ENCODE results near the gene CAVIN2. TPM values are rescaled to one million over a fixed set of nuclear protein-coding genes. Genes with fewer than 3 reads are reported as not detected.
A peak's percentile ranks its signal among the peaks of the same experiment; 100 is the strongest.

Gene CAVIN2, protein sequence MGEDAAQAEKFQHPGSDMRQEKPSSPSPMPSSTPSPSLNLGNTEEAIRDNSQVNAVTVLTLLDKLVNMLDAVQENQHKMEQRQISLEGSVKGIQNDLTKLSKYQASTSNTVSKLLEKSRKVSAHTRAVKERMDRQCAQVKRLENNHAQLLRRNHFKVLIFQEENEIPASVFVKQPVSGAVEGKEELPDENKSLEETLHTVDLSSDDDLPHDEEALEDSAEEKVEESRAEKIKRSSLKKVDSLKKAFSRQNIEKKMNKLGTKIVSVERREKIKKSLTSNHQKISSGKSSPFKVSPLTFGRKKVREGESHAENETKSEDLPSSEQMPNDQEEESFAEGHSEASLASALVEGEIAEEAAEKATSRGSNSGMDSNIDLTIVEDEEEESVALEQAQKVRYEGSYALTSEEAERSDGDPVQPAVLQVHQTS
- 0.80 and 3.2 TPM in 2 replicates for total RNA-seq (2014; rRNA removed; shearing (Covaris generic))

DNA sequence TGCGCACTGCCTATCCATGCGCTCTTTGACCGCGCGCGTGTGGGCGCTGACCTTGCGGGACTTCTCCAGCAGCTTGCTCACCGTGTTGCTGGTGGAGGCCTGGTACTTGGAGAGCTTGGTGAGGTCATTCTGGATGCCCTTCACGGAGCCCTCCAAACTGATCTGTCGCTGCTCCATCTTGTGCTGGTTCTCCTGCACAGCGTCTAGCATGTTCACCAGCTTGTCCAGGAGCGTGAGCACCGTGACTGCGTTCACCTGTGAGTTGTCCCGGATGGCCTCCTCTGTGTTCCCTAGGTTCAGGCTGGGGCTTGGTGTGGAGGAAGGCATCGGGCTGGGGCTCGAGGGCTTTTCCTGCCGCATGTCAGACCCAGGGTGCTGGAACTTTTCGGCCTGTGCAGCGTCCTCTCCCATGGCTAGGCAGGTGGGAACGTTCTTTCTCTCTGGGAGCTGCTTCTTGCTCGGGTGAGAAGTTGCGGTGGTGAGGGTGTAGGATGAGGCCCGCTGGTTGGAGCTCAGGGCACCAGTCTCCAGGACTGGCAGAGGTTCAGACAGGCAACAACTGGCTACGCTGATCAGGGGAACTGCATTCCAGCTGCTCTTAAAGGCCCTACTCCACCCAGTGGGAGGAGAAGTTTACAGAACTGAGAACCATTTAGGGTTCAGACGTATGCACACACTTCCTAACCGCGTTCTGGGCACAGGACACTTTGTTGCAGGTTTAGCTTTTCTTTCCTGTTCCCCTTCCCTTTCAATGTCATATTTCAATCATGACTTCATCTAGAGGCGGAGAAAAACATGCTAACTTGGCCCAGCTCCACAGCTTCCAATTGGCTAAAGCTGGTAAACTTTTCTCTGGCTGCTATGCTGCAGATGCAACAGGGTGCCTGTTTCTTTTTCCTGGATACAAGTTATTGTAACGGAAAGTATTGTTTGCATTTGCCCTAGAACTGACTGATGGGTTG lies at the start of gene CAVIN2:
Gene CAVIN2, minus strand, starts transcription at position 574 of the 962 bp plus-strand sequence. Its CDS starts 163 bp downstream, at position 411.
- DNase-seq (ENCODE audit: low spot score): no peak

DNA sequence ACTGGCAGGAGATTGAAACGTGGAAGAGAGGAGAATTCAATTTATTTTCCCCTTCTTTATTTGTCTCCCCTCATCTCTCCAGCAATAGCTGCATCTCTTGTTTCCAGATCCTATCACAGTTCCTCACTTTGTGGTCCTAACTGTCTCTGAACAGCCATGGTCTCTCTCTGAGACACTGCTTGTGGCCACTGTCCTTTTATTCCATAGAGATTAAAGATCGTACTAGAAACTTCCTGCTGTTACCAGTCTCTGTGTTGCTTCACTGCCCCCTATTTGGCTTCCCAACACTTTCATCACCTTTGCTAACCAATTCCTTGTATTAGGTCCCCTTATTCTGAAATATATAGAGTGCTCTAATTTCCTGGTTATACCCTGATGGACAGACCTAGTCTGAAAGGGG lies 48.9 kb upstream of the CAVIN2 start:
- in situ Hi-C loops (cut with HindIII; ENCODE audit: low sequenced_read_pairs): no loop called here
- no peak for DNase-seq (ENCODE audit: low spot score)

More for the DNA sequence above, at the start of gene CAVIN2:
- in situ Hi-C loops (cut with HindIII; ENCODE audit: low sequenced_read_pairs): no loop called here

DNA sequence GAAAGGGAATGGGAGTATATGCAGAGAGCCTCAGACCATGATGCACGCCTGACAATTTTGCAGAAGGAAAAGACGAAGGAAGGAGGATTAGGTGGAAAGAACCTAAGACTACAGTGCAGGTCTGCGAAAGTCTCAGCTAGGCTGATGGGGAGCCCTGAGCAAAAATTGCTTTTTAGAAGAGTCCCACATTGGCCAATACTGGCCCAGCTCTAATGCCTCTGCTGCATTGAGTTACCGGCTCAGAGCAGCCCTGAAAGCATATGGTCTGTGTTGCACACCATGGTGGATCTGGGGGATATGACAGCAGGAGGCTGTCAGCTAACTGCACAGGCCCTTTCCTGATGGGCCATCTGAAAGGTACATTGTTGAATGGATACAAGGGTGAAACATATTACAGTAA lies 48.3 kb upstream of the CAVIN2 start:
- in situ Hi-C loops (cut with HindIII; ENCODE audit: low sequenced_read_pairs): no loop called here
- peak; percentile 23 for DNase-seq (ENCODE audit: low spot score)

DNA sequence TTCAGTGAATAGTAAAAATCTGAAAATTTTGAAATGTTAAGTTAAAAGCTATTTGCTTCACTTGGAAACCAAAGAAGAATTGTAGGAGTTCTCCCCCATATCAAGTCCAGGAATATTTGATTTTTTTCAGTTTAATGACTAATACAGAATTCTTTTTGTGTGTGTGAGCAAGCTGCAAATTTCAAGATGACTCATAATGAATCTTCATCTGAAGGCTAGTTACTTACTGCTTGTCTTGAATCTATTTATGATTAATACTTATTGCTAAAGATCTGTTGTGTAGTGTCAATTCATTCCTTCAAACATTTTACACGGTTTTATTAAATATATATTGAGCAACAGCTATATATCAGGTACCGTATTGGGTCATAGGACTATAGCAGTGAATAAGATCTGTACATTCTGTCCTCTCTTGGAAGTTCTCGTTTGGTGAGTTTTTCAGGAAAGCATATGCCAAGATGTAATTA lies 47.8 kb upstream of the CAVIN2 start:
- no peak for DNase-seq (ENCODE audit: low spot score)
- in situ Hi-C loops (cut with HindIII; ENCODE audit: low sequenced_read_pairs): no loop called here

DNA sequence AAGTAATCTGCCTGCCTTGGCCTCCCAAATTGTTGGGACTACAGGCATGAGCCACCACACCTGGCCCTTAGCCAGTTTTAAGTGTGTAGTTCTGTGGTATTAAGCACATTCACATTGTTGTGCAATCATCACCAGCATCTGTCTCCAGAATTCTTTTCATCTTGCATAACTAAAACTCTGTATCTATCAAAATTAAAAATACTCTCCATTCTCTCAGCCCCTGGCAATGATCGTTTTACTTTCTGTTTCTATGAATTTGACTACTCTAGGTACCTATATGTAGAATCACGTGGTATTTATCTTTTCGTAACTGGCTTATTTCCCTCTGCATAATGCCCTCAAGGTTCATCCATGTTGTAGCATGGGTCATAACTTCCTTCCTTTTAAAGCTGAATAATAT lies 45.5 kb upstream of the CAVIN2 start:
- in situ Hi-C loops (cut with HindIII; ENCODE audit: low sequenced_read_pairs): no loop called here
- DNase-seq (ENCODE audit: low spot score): no peak

DNA sequence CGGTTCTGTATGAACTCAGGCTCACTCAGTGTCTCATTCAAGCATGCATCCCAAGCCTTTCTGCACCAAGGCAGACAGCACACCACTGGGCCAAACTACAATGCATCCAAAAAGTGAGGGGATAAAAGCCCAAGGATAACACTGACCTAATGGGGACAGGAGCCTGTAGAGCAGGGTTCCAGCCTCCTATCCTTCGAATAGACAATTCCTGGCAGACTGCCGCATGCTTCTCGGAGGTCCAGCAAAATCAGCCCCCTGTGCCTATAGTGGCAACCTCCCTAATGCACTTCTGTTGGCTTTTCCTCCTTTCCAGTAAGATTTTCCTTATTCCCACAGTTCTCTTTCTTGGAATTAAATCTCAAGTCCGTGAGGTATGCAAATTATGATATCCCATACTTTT lies 44.8 kb upstream of the CAVIN2 start:
- DNase-seq (ENCODE audit: low spot score): no peak
- in situ Hi-C loops (cut with HindIII; ENCODE audit: low sequenced_read_pairs): no loop called here

DNA sequence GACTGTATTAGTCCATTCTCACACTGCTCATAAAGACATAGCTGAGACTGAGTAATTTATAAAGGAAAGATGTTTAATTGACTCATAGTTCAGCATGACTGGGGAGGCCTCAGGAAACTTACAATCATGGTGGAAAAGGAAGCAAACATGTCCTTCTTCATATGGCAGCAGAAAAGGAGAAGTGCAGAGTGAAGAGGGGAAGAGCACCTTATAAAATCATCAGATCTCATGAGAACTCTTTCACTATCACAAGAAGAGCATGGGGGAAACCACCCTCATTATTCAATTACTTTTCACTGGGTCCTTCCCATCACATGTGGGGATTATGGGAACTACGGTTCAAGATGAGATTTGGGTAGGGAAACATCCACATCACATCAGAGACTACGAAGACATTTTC lies 43.0 kb upstream of the CAVIN2 start:
- no peak for DNase-seq (ENCODE audit: low spot score)
- in situ Hi-C loops (cut with HindIII; ENCODE audit: low sequenced_read_pairs): no loop called here

DNA sequence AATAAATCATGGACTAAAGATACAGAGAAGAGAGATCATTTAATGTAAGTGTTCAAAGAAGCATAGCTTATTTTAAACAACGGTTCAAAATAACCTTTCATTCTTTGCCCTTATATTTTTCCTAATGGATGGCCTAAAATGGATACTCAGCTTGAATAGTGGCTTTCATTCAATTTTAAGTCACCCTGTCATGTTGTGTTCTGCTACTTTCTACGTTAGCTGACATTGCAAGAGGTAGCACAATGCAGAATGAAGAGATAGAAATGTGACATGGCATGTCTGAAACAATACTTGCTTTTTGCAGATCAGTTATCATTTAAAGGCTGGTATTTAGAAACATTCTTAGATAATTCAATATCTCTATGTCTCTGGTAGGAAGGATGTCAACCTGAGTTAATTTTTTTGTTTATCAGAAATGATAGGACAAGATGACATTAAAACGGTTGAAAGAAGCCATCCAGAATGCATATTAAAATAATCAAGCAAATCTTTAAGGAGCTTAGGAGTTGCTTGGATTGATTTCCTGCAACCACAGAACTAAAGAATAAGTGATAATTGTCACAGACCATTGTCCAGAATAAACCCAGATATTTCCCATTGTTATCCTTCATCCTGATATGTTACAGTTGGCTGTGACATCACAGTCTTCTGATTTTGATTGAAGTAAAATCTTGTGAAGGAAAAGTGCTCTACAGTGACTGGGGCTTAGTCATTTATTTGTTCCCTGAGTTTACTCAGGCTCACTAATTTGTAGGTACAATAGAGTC lies 41.7 kb upstream of the CAVIN2 start:
- DNase-seq (ENCODE audit: low spot score): no peak
- in situ Hi-C loops (cut with HindIII; ENCODE audit: low sequenced_read_pairs): no loop called here

DNA sequence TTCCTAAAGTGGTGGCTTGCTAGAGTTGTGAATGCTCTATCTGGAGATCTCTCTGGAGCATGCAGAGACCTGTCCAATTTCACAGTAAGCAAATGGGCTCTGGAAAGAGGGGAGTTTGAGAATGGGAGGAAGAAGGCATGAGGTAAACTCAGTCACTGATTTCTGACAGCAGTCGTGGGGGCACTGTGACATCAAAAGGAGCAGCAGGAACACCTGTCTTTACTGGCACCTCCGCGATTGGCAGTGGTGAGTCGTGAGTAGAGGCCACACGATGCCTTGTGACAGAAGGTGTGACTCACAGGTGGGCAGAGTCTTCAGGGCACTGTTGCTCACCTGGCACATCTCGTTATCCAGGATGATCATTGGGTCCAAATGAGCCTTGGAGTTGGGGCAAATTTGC lies 38.8 kb upstream of the CAVIN2 start:
- in situ Hi-C loops (cut with HindIII; ENCODE audit: low sequenced_read_pairs): no loop called here
- DNase-seq (ENCODE audit: low spot score): no peak

DNA sequence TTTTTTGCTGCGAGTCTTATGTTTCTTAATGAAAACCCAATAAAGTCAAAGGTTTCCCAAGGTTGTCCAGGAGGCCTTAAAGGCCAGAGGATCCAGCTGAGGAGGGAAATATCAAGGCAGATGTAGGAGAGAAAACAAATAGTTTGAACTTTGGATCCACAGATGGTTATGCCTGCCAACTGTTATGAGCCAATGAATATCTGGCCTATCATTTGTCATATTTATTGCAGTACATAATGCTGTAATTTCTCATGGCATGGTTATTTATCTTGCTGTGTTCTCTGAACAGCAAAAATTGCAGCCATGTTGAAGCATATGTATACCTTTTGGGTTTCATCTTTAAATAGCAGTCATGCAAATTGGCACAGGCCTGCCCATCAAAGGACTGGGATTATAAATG lies 38.2 kb upstream of the CAVIN2 start:
- in situ Hi-C loops (cut with HindIII; ENCODE audit: low sequenced_read_pairs): no loop called here
- DNase-seq (ENCODE audit: low spot score): no peak

DNA sequence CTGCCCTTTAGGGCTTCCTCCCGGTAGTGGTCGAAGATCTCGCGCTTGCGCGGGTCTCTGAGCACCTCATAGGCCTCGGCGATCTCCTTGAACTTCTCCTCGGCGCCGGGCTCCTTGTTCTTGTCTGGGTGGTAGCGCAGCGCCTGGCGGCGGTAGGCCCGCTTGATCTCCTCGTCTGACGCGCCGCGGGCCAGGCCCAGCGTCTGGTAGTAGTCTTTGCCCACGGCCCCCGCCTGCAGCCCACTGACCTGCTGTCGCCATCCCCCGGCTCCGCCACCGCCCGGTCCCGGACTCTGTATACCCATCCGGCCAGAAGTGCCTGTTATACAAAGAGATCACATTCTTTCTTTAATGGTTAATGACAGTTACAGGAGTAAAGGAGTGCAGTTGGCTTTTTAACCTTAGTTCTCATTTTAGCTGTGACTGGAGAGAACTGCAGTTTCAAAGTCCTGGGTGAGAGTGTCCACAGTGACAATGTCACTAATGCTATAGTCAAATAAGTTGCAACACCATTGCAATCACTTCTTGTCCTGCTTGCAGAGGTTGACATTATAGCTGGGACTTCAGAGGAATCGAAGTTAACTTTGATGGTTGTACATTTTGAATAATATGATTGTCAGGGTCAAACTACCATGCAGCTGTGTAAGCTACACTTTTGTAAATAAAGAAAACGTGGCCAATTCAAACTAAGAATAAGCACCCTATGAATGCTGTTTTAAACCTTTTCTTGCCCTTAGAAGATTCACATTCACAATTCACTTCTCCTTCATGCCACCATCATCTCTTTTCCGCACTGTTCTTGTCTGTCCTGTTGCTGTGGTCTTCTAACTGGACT lies 35.3 kb upstream of the CAVIN2 start:
- in situ Hi-C loops (cut with HindIII; ENCODE audit: low sequenced_read_pairs): no loop called here
- no peak for DNase-seq (ENCODE audit: low spot score)

DNA sequence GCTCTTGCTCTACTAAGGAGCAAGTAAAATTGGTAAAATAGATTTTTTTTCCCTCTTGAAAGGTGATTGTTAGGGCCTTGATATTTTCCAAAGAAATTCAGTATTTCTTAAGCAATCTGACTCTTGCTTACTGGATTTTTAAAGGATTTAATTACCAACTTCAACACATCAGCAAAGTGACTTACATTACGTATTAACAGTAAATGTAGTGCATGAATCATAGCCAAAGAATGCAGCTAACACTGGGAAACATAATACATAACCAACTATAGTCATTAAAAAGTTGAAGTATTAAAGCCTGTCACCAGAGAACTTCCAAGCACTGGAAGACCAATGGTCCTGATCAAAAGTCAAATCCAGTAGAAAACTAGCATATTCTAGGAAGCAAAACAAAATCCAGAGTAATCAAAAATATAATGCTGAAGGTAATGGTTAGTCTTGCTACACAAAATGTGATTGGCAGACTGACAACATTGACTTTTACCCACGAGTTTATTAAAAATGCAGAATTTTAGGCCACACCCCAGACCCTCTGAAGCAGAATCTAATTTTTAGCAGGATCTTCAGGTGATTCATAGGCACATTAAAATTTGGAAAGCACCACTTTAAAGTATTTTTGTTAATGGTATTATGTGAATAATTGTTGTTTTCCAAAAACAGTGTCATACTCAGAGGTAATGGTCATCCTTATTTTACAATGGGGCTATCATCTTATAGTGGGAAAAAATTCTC lies 31.8 kb upstream of the CAVIN2 start:
- in situ Hi-C loops (cut with HindIII; ENCODE audit: low sequenced_read_pairs): no loop called here
- no peak for DNase-seq (ENCODE audit: low spot score)

DNA sequence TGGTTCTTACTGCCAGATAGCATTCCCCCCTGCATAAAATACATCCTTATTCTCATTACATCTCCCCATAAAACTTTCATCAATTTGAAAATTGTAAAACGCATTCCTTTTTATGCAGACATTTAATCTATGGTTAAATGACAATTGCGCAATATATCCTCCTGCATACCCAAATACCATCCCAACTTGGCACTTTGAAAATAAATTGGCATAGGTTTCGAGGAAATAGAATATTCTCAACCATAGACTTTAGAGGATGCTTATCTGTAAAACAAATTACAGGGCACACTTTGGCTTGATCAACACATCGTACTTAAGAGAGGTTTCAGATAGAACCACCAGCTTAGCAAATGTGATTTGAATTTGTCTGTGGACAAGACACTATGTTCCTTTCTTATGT lies 31.0 kb upstream of the CAVIN2 start:
- in situ Hi-C loops (cut with HindIII; ENCODE audit: low sequenced_read_pairs): no loop called here
- no peak for DNase-seq (ENCODE audit: low spot score)

DNA sequence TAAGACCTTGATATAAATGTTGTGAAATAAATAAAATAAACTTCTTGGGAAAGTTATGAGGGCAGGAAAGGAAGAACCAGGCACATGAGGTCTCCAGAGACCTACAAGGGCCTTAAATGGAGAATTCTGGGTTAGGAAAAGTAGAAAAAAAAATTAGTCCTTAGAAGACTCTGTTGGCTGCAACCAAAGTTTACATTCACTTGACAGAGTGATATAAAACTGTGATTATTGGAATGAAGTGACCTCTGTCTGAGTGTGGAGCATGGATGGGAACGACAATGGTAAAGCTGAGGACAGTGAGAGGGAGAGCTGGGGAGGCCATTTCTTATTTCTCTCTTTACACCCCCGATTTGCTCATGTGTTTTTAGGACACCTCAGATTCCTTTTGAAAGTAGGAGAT lies 29.0 kb upstream of the CAVIN2 start:
- DNase-seq (ENCODE audit: low spot score): no peak

DNA sequence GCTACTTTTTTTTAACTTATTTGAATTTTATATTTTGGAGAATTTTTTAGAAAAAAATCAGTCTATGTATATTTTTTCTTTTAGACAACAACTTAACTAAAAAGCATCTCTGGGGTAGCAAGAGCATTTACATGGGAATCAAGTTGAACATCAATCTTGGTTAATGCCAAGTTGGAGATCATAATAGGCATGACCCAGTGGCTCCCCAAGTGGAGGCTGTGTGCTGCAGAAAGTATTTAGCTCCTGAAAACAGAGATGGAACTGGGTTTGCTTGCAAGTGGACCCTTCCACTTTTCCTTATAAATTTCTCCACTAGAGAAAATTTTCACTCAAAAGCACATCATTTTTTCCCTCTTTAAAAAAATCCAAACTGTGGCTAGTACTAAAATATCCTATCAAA lies 23.9 kb upstream of the CAVIN2 start:
- in situ Hi-C loops (cut with HindIII; ENCODE audit: low sequenced_read_pairs): no loop called here
- DNase-seq (ENCODE audit: low spot score): no peak

More for the DNA sequence above, 29.0 kb upstream of the CAVIN2 start:
- in situ Hi-C loops (cut with HindIII; ENCODE audit: low sequenced_read_pairs): no loop called here

DNA sequence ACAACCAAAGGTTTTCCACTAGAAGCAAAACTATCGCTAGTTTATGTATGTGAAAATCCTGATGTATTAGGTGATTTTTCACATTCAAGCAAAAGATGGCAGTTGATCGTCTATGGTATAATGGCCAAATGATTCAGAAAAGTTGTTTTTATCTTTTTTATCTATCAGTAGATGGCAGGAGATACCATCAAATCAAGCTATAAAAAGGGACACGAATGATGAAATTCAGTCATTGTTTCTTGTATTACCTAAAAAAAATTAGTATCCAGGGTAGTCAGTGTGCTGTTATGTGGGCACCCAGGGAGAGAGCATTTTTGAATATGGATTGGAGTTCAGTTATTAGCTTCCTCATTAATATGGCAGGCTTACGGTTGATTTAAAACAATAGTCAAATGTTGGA lies 22.9 kb upstream of the CAVIN2 start:
- in situ Hi-C loops (cut with HindIII; ENCODE audit: low sequenced_read_pairs): no loop called here
- peak; percentile 45 for DNase-seq (ENCODE audit: low spot score)

DNA sequence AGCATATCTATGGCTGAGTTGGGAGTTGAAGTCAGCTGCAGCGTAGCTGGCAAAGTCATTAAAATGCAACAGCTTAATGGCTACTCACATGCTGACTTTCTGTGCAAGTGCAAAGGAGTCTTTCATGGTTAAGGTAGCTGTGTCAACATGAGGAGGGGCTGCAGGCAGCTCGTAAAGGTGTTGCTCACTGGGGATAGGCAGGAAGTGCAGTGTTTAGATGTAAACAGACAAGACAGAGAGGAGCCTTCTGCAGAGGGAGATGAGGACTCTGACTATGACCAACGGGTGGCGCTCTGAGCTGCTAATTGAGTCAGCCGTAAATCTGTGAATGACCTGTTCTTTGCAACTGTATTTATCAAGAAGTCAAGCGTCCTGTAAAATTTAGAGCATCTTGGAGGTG lies 22.3 kb upstream of the CAVIN2 start:
- peak; percentile 24 for DNase-seq (ENCODE audit: low spot score)
- in situ Hi-C loops (cut with HindIII; ENCODE audit: low sequenced_read_pairs): no loop called here

DNA sequence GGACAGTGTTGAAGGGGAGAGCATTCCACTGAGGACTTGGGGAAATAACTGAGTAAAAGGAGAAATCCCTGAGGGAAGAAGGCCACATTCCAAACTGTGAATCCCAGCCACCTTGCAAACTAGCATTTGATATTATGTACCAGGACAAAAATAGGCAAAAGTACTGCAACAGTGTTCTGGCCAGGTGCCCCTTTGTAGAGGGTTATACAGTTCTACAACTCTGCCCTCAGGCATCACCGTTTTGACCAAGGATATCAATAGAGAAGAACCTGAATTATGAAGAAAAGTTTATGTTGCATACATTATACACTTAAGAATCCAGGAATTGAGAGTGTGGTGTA lies 20.6 kb upstream of the CAVIN2 start:
- no peak for DNase-seq (ENCODE audit: low spot score)
- in situ Hi-C loops (cut with HindIII; ENCODE audit: low sequenced_read_pairs): no loop called here
